ENCODE measurements around the gene TFEC. TPM values are rescaled to one million over a fixed set of nuclear protein-coding genes. Genes with fewer than 3 reads are reported as not detected.

TFEC gene
- total and polyA plus RNA-seq, 4 donors: 0.52 to 5.1 (median 2.4) TPM

GRCh38 chr7:115975766-115976165, 54.8 kb downstream of the TFEC start (continued):
- TF ChIP-seq HNF4G (IDR thresholded peaks at IDR 0.05): no peak
- no peak for TF ChIP-seq NR2F2 (IDR thresholded peaks at IDR 0.05)
- no peak for TF ChIP-seq JUND (IDR thresholded peaks at IDR 0.05)
- TF ChIP-seq, protein P1, sequence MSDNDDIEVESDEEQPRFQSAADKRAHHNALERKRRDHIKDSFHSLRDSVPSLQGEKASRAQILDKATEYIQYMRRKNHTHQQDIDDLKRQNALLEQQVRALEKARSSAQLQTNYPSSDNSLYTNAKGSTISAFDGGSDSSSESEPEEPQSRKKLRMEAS (IDR thresholded peaks at IDR 0.05): no peak
- no peak for TF ChIP-seq YY1 (IDR thresholded peaks at IDR 0.05)
- no peak for TF ChIP-seq RXRA (IDR thresholded peaks at IDR 0.05)

DNA sequence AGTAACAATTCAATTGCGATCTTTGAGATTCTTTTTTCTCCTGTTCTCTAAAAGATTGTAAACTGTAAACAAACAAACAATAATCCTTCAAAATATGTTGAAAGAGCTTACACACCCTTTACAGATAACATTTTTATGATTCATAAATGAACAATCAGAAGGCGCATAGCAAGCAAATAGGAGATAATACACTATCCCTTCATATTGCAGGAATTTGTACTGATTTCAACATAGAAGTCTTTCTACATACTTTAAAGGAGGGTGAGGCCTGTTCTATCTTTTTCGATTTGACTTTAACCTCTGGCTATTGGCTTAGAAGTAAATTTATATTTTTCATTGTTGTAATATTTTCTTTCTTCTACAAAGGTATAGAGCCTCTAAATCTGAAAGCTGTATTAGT, 57.2 kb downstream of the TFEC start:
- TF ChIP-seq TAF1 (conservative IDR thresholded peaks at IDR 0.05): no peak
- TF ChIP-seq, protein P1 (IDR thresholded peaks at IDR 0.05): no peak
- no peak for TF ChIP-seq RAD21 (IDR thresholded peaks at IDR 0.05)
- TF ChIP-seq, protein P2, sequence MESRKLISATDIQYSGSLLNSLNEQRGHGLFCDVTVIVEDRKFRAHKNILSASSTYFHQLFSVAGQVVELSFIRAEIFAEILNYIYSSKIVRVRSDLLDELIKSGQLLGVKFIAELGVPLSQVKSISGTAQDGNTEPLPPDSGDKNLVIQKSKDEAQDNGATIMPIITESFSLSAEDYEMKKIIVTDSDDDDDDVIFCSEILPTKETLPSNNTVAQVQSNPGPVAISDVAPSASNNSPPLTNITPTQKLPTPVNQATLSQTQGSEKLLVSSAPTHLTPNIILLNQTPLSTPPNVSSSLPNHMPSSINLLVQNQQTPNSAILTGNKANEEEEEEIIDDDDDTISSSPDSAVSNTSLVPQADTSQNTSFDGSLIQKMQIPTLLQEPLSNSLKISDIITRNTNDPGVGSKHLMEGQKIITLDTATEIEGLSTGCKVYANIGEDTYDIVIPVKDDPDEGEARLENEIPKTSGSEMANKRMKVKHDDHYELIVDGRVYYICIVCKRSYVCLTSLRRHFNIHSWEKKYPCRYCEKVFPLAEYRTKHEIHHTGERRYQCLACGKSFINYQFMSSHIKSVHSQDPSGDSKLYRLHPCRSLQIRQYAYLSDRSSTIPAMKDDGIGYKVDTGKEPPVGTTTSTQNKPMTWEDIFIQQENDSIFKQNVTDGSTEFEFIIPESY (IDR thresholded peaks at IDR 0.05): no peak
- no peak for TF ChIP-seq JUND (IDR thresholded peaks at IDR 0.05)
- no peak for TF ChIP-seq FOXA2 (IDR thresholded peaks at IDR 0.05)
- H3K36me3 ChIP-seq (ENCODE audit: control insufficient read depth in 4 of 4, insufficient read depth in 3 of 4, low read depth in 1 of 4, low read length in 3 of 4): no peaks in the 10 kb centered on the region

GRCh38 chr7:115971506-115971905, 59.1 kb downstream of the TFEC start:
- H3K9ac ChIP-seq (ENCODE audit: low read depth in 1 of 2, low read length in 2 of 2): no peak overlapping the region
- no peaks in the 10 kb centered on the region for H3K4me1 ChIP-seq (ENCODE audit: control insufficient read depth in 4 of 4, insufficient read depth in 4 of 4, low read length in 3 of 4)
- H3K4me3 ChIP-seq (ENCODE audit: low read depth in 1 of 3, low read length in 3 of 3): no peak overlapping the region
- TF ChIP-seq GABPA (IDR thresholded peaks at IDR 0.05 in 1 of 2, conservative IDR thresholded peaks at IDR 0.05 in 1 of 2): no peak
- TF ChIP-seq YY1 (IDR thresholded peaks at IDR 0.05): no peak
- TF ChIP-seq CTCF (IDR thresholded peaks at IDR 0.05; ENCODE audit: low read depth, low read length, missing input control): no peak
- TF ChIP-seq JUND (IDR thresholded peaks at IDR 0.05): no peak
- no peak for TF ChIP-seq TAF1 (conservative IDR thresholded peaks at IDR 0.05)
- no peak for TF ChIP-seq SP1 (IDR thresholded peaks at IDR 0.05)
- TF ChIP-seq RAD21 (IDR thresholded peaks at IDR 0.05): no peak
- no peak for TF ChIP-seq HNF4G (IDR thresholded peaks at IDR 0.05)
- TF ChIP-seq ATF3 (IDR thresholded peaks at IDR 0.05): no peak
- no peak for TF ChIP-seq REST (IDR thresholded peaks at IDR 0.05)
- no peak for TF ChIP-seq EGR1 (IDR thresholded peaks at IDR 0.05; ENCODE audit: low read depth in 2 of 2)
- no peak for TF ChIP-seq FOXA2 (IDR thresholded peaks at IDR 0.05)
- TF ChIP-seq NR2F2 (IDR thresholded peaks at IDR 0.05): no peak
- TF ChIP-seq, protein P2 (IDR thresholded peaks at IDR 0.05): no peak
- TF ChIP-seq FOXA1 (IDR thresholded peaks at IDR 0.05): no peak
- TF ChIP-seq HNF4A (conservative IDR thresholded peaks at IDR 0.05): no peak
- TF ChIP-seq, protein P1 (IDR thresholded peaks at IDR 0.05): no peak
- no peak for TF ChIP-seq RXRA (IDR thresholded peaks at IDR 0.05)
- H3K27ac ChIP-seq (ENCODE audit: low read depth in 1 of 2, low read length in 2 of 2): no peak overlapping the region
- no peaks in the 10 kb centered on the region for H3K27me3 ChIP-seq (ENCODE audit: control insufficient read depth in 4 of 4, insufficient read depth in 4 of 4, low read length in 3 of 4)
- no peaks in the 10 kb centered on the region for H3K36me3 ChIP-seq (ENCODE audit: control insufficient read depth in 4 of 4, insufficient read depth in 3 of 4, low read depth in 1 of 4, low read length in 3 of 4)
- no peaks in the 10 kb centered on the region for H3K9me3 ChIP-seq (ENCODE audit: control insufficient read depth in 4 of 4, low read length in 3 of 4)
- DNase-seq (ENCODE audit: low spot score): no peak

More for the DNA sequence above, 57.2 kb downstream of the TFEC start:
- Histone ChIP-seq H3K27me3 (ENCODE audit: control insufficient read depth in 4 of 4, insufficient read depth in 4 of 4, low read length in 3 of 4) (no peaks in the 10 kb centered on the region), H3K9me3 (ENCODE audit: control insufficient read depth in 4 of 4, low read length in 3 of 4) (no peaks in the 10 kb centered on the region), H3K4me1 (ENCODE audit: control insufficient read depth in 4 of 4, insufficient read depth in 4 of 4, low read length in 3 of 4) (no peaks in the 10 kb centered on the region), H3K4me3 (ENCODE audit: low read depth in 1 of 3, low read length in 3 of 3) (no peak overlapping the region), H3K27ac (ENCODE audit: low read depth in 1 of 2, low read length in 2 of 2) (no peak overlapping the region), H3K9ac (ENCODE audit: low read depth in 1 of 2, low read length in 2 of 2) (no peak overlapping the region)
- WGBS: 81% methylated on average over 3 of the region's 3 CpGs
- DNase-seq (ENCODE audit: low spot score): no peak

Measured in liver (tissue), 9 donors.